Loucy (cell line): Measurements from ENCODE around the gene EPHA2.

Experiments used
- H2AFZ ChIP-seq: fragments of 200-600 bp; sonication (generic); 2 replicates; pipeline ENCODE4 v1.6.0; 2016; ENCODE audit warnings: antibody characterized with exemption, mild to moderate bottlenecking, low read length, moderate library complexity
- H3F3A ChIP-seq: fragments of 200-600 bp; 2 replicates; pipeline ENCODE4 v1.6.0; 2016; ENCODE audit warnings: antibody characterized with exemption, low read depth, mild to moderate bottlenecking
- H3K27me3 ChIP-seq: fragments of 200-600 bp; sonication (generic); 2 replicates; pipeline ENCODE4 v1.6.1; 2014; ENCODE audit warnings: low read length, mild to moderate bottlenecking; ENCODE audit not compliant: insufficient read depth, poor library complexity, severe bottlenecking
- H3K36me3 ChIP-seq: fragments of 200-600 bp; sonication (generic); 2 replicates; pipeline ENCODE4 v1.6.1; 2016; ENCODE audit warnings: low read length; ENCODE audit not compliant: insufficient read depth
- H3K4me1 ChIP-seq: fragments of 200-600 bp; sonication (generic); 2 replicates; pipeline ENCODE4 v1.5.1; 2014; ENCODE audit warnings: low read length, mild to moderate bottlenecking; ENCODE audit not compliant: insufficient read depth, poor library complexity, severe bottlenecking
- H3K4me2 ChIP-seq: fragments of 200-600 bp; sonication (generic); 2 replicates; pipeline ENCODE4 v1.6.0; 2014; ENCODE audit warnings: antibody characterized with exemption, low read length, low read depth, mild to moderate bottlenecking; ENCODE audit not compliant: poor library complexity, severe bottlenecking
- H3K4me3 ChIP-seq: fragments of 200-600 bp; sonication (generic); 2 replicates; pipeline ENCODE4 v1.5.1; 2014; ENCODE audit warnings: low read length, mild to moderate bottlenecking, mixed read lengths; ENCODE audit not compliant: poor library complexity, severe bottlenecking
- H3K79me2 ChIP-seq: fragments of 200-600 bp; sonication (generic); 2 replicates; pipeline ENCODE4 v1.6.1; 2014; ENCODE audit warnings: low read length; ENCODE audit not compliant: insufficient read depth
- H3K9ac ChIP-seq: fragments of 200-600 bp; sonication (generic); 2 replicates; pipeline ENCODE4 v1.6.0; 2014; ENCODE audit warnings: mild to moderate bottlenecking, low read depth, low read length, moderate library complexity; ENCODE audit not compliant: poor library complexity, severe bottlenecking
- H3K9me2 ChIP-seq: fragments of 200-600 bp; sonication (generic); replicated peaks from 2 replicates; pipeline ENCODE4 v1.6.1; 2016; ENCODE audit warnings: low read depth, low read length, mixed read lengths
- H3K9me3 ChIP-seq: fragments of 200-600 bp; sonication (generic); 2 replicates; pipeline ENCODE4 v1.6.1; 2014; ENCODE audit warnings: mild to moderate bottlenecking, antibody characterized with exemption, low read length, low read depth; ENCODE audit not compliant: insufficient read depth
- H4K20me1 ChIP-seq: fragments of 200-600 bp; sonication (generic); 2 replicates; pipeline ENCODE4 v1.6.0; 2014; ENCODE audit warnings: antibody characterized with exemption, low read length, mild to moderate bottlenecking; ENCODE audit not compliant: insufficient read depth, poor library complexity, severe bottlenecking
- EZH2phosphoT487 ChIP-seq: fragments of 200-600 bp; IDR thresholded peaks from 2 replicates; pipeline ENCODE4 v1.6.1; 2018; ENCODE audit warnings: antibody characterized with exemption, mild to moderate bottlenecking, moderate library complexity, borderline replicate concordance
- TF ChIP-seq, protein P1 (sequence below): fragments of 200-600 bp; sonication (generic); conservative IDR thresholded peaks from 2 replicates; pipeline ENCODE4 v1.5.1; 2014; ENCODE audit warnings: mild to moderate bottlenecking, antibody characterized with exemption, low read length

The EPHA2 gene

DNA sequence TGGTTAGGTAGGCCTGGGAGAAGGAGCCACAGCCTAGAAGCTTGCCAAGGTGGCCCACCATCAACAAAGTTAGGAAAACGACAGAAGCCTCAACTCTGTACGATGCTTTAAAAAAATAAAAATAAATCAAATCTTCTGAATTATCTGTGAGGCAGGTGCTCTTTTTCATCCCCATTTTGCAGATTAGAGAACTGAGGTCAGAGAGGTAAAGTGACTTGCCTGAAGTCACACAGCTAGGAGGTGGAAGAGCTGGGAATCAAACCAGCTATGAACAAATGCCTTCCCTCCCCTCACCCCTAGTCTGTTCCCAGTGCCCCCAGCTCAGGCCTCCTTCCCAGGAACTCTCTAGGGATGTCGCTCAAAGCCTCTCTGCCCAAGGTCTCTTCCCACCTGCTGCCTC, 30.4 kb downstream of the EPHA2 start:
- TF ChIP-seq EZH2phosphoT487 = no peak
- TF ChIP-seq, protein P1, sequence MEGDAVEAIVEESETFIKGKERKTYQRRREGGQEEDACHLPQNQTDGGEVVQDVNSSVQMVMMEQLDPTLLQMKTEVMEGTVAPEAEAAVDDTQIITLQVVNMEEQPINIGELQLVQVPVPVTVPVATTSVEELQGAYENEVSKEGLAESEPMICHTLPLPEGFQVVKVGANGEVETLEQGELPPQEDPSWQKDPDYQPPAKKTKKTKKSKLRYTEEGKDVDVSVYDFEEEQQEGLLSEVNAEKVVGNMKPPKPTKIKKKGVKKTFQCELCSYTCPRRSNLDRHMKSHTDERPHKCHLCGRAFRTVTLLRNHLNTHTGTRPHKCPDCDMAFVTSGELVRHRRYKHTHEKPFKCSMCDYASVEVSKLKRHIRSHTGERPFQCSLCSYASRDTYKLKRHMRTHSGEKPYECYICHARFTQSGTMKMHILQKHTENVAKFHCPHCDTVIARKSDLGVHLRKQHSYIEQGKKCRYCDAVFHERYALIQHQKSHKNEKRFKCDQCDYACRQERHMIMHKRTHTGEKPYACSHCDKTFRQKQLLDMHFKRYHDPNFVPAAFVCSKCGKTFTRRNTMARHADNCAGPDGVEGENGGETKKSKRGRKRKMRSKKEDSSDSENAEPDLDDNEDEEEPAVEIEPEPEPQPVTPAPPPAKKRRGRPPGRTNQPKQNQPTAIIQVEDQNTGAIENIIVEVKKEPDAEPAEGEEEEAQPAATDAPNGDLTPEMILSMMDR = no peak
- no peaks in the 10 kb centered on the region for H3K36me3 ChIP-seq
- H3K4me2 ChIP-seq = no peak overlapping the region

DNA sequence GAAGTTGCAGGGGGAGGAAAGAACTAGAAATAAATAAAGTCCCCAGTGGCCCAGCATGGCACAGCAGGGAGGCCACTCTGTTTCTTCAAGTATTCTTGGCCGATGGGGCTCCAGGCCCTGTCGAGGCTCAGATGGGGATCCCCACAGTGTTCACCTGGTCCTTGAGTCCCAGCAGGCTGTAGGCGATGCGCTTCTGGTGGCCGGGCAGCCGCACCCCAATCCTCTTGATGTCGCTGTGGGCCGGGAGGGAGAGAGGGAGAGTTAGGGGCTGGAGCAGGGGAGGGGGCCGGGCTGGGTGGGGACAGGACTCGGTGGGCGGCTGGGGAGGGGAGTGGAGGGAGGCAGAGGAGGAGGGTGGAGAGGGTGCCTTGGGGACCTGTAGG, 30.8 kb downstream of the EPHA2 start:
- no peaks in the 10 kb centered on the region for H3F3A ChIP-seq

More for the DNA sequence above, 30.4 kb downstream of the EPHA2 start:
- Histone ChIP-seq H3K9ac (no peak overlapping the region), H3K9me3 (no peaks in the 10 kb centered on the region), H3K79me2 (no peaks in the 10 kb centered on the region), H3K4me3 (no peak overlapping the region), H3K27me3 (no peaks in the 10 kb centered on the region), H2AFZ (no peak overlapping the region), H3K4me1 (no peaks in the 10 kb centered on the region), H4K20me1 (no peaks in the 10 kb centered on the region), H3K9me2 (no peaks in the 10 kb centered on the region), H3F3A (no peaks in the 10 kb centered on the region)

DNA sequence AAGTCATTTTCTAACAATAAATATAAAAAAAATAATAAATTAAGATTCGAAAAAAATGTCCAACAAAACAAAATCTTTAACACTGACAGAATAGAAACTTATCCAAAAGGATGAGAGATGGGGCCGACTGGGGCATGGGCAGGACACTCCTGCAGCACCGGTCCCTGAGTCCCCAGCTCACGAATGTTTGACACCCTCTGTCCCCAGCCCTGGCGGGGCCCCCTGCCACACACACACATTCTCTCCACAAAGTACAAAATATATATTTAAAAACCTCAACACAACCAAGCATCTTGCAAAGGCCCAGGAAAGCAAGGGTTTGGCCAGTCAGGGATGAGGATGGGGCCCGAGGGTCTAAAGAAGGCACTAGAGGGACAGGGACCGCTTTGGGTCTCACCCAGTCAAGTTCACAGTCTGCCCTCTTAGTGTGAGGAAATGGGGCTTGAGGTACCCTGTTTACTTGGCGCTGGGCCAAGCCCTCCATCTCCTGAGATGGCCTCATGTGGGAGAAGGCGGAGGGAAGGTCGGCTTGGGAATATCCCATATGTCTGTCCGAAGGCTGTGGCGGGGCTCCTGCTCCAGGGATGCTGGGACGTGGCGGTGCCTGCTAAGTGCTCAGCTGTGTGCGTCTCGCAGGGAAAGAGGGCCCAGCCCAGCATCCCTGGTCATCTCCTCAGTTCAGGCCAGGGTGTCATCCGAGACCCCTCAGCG, 31.3 kb downstream of the EPHA2 start:
- no peaks in the 10 kb centered on the region for H3K36me3 ChIP-seq
- no peak overlapping the region for H3K9ac ChIP-seq
- H3K4me1 ChIP-seq = no peaks in the 10 kb centered on the region
- H3K27me3 ChIP-seq = no peaks in the 10 kb centered on the region
- no peaks in the 10 kb centered on the region for H3K9me3 ChIP-seq
- no peaks in the 10 kb centered on the region for H3K9me2 ChIP-seq
- H3F3A ChIP-seq = no peaks in the 10 kb centered on the region
- H2AFZ ChIP-seq = no peak overlapping the region
- H3K4me3 ChIP-seq = no peak overlapping the region
- no peak overlapping the region for H3K4me2 ChIP-seq
- no peaks in the 10 kb centered on the region for H4K20me1 ChIP-seq
- no peaks in the 10 kb centered on the region for H3K79me2 ChIP-seq
- TF ChIP-seq, protein P1 = no peak
- TF ChIP-seq EZH2phosphoT487 = no peak

More for the DNA sequence above, 30.8 kb downstream of the EPHA2 start:
- Histone ChIP-seq H4K20me1 (no peaks in the 10 kb centered on the region), H3K79me2 (no peaks in the 10 kb centered on the region), H3K9ac (no peak overlapping the region), H3K27me3 (no peaks in the 10 kb centered on the region), H3K9me2 (no peaks in the 10 kb centered on the region), H3K36me3 (no peaks in the 10 kb centered on the region), H3K4me1 (no peaks in the 10 kb centered on the region), H2AFZ (no peak overlapping the region), H3K9me3 (no peaks in the 10 kb centered on the region), H3K4me2 (no peak overlapping the region), H3K4me3 (no peak overlapping the region)
- TF ChIP-seq EZH2phosphoT487 = no peak
- TF ChIP-seq, protein P1 = no peak
